ENCODE data around the gene CYTH4.

The CYTH4 gene

DNA sequence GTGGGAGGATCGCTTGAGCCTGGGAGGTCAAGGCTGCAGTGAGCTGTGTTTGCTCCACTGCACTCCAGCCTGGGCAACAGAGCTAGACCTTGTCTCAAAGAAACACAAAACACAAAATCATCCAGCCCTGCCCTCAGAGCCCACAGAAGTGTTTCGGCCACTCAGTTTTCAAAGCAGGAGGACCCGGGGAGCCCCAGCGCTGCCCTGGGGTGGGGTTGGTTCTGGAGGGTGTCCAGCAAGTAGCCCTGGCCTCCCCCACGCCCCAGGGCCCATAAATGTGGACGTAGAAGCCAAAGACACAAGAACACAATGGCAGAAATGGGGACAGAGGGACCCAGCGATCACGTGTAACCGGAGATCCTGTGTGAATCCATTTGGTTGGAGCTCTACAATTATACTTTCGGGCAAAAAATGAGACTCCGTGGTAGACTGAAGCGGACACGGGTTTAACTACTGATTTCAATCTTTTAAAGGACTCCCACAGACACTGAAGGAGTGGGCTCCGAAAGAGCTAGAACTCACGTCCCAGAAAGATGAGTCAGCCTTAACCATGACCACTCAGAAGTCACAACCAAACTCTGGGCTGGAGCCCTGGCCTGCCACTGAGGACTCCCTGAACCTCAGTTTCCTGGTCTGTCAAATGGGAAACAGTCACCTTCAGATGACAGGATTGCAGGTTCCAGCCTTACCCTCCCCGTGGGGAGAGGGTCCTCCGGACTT lies 9.0 kb upstream of the CYTH4 start:
- DNase-seq = peak; percentile 65

- DNase-seq = no peak
Measured at GRCh38 chr22:37273846-37274225, 8.5 kb upstream of the CYTH4 start.

DNA sequence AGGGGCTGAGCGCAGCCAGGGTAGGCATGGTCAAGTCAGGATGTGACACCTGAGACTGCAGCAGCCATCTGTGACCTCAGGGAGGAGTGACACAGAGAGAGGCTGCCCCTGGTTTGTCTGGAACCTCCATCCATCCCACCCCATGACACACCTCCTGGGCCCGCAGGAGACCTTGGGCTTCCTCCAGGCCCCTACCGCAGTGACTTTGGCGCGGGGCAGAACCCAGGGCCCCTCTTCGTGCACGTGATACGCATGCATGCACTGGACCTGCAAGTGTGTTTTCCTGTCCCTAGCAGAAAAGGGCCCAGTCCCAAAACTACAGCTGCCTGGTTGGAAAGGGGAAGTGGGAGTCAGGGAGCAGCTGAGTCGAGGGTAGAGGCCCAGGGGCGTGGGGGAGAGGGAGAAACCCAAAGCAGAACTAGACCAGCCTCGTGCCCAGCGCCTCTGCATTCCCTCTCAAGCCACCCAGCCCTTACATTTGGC lies 7.9 kb upstream of the CYTH4 start:
- no peak for DNase-seq

- no peak for DNase-seq
Measured at GRCh38 chr22:37275134-37275533, 7.2 kb upstream of the CYTH4 start.

DNA sequence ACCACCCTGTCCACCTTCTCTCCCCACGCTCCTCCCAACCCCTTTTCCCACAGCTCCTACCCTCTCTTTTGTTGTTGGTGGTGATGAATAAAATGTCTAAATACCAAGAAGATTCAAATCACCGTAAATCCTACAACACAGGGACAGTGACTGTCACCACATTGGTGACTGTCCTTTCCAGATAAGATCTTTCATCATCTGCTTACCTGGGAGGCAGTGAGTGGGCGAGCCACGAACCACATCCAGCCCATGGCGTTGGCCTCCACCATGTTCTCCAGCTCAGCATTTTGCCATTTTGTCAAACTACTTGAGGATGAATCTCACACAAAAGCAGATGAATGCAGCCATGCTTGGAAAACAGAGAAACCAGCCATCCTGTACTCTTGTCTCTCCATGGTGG lies 6.7 kb upstream of the CYTH4 start:
- DNase-seq = peak; percentile 75

- DNase-seq = no peak
Measured at GRCh38 chr22:37276776-37277175, 5.5 kb upstream of the CYTH4 start.

DNA sequence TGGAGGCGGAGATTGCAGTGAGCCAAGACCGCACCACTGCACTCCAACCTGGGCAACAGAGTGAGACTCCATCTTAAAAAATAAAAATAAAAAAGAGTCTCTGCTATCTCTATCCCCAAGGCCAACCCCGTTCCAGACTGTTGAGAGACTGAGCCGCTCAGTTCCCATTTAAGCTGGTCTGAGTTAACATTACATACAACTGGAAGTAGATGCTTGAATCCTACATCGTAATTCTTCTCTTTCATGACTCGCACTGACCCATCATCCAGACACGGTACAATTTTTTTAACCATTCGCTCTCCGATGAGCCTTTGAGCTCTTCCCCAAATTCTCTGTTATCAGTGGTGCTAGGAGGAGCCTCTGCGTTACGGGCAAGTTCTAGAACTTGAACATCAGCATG lies 4.9 kb upstream of the CYTH4 start:
- no peak for DNase-seq

- no peak for DNase-seq
Measured at GRCh38 chr22:37278261-37278660, 4.0 kb upstream of the CYTH4 start.

- no peak for DNase-seq
Measured at GRCh38 chr22:37279331-37280181, 2.8 kb upstream of the CYTH4 start.

GRCh38 chr22:37280718-37281117 lies 1.6 kb upstream of the CYTH4 start:
- DNase-seq = no peak

GRCh38 chr22:37281195-37281594 lies 1.1 kb upstream of the CYTH4 start:
- DNase-seq = no peak

GRCh38 chr22:37281646-37282384 lies 493 bp upstream of the CYTH4 start:
- no peak for DNase-seq

- DNase-seq = peak; percentile 69
Measured at GRCh38 chr22:37283393-37283937, 1.2 kb downstream of the CYTH4 start.

DNA sequence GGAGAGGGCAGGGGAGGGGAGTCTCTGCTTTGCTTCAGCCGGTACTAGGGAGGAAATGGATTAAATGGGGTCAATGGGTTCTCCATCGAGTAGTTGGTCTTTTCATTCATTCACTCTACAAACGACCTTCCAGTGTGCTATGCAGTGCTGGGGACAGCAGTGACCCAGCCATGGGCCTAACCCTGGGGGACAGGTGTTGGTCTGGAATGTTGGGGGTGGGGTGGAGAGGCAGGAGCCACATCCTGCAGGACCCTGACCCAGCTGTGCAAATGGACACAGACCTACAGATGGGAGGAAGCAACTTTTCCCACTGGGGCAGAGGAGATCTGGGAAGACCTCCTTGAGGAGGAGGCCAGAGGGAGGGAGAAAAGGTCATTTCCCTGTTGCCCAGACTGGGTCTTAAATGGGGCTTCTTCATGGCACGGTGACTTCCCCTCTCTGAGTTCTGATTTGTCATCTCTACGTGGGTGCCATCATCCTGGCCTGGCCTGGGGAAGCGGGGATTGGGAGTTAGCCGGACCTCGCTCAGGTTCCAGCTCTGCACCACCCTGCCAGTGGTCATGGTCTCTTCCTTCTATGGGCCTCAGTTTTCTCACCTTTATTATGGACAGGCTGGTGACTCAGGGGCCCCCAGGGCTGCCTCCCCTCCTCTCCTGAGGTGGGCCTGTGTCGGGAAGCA lies 2.0 kb downstream of the CYTH4 start:
- no peak for DNase-seq

GRCh38 chr22:37284805-37285355 lies 2.6 kb downstream of the CYTH4 start:
- peak; percentile 45 for DNase-seq

DNA sequence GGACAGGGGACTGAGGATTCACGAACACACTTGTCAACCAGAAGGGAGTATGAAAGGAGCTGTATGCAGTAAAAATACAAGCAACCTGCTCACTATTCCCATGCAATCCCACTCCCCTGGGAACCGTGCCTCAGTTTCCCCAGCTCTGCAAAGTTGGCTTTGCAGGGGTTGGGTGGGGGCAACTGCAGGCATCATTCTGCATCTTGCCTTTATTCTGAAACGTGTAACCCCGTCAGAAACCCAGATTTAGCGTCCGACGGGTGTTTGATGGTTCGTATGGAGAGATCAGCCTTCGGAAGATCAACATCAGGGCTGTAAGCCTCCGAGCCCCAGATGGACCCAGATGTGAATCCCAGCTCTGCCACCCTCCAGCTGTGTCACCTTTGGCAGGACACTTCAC lies 3.6 kb downstream of the CYTH4 start:
- DNase-seq = no peak

GRCh38 chr22:37287550-37287951 lies 5.2 kb downstream of the CYTH4 start:
- DNase-seq = no peak

GRCh38 chr22:37288521-37288920 lies 6.2 kb downstream of the CYTH4 start:
- DNase-seq = no peak

DNA sequence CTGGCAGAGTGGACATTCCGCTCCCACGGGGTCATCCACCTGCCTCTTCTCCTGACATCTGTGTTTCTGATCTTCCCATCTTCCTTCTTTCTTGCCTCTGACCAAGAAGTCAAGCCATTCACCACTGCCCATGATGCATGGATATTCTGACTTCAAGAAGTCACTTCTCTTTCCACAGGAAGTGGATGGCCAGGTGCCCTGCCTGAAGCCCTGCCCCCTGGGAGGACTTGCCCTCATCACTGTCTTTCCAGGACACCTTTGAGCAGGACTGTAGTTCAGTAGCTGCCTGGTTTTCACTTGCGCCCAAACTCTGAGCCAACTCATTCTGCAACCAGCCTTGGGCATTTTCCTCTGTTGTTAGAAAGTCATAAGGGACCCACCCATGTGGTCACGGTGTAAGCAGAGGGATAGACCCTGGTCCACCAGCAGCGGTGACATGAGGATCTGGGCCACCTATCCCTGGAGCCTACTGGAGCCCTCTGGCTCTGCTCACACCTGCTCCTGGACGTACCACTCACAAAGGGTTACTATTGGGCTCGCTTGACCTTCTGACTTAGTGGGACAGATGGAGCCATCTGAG lies 6.9 kb downstream of the CYTH4 start:
- DNase-seq = no peak

- DNase-seq = no peak
Measured at GRCh38 chr22:37290737-37291136, 8.4 kb downstream of the CYTH4 start.

GRCh38 chr22:37291559-37292298 lies 9.4 kb downstream of the CYTH4 start:
- no peak for DNase-seq
